CD4-positive, alpha-beta T cell treated with Interferon alpha-2 for 1 hour (primary cell): ENCODE results near the gene DDHD1.

Experiments
- DNase-seq, 2 donors: peaks; one replicate each; pipeline ENCODE4 v3.0.0-alpha.2; 2020 to 2022

The DDHD1 gene

GRCh38 chr14:53027562-53027961 is 125.6 kb downstream of the DDHD1 start:
- DNase-seq = no peak

- no peak for DNase-seq
These were observed 126.1 kb downstream of the DDHD1 start for GRCh38 chr14:53027041-53027440.

GRCh38 chr14:53023325-53023724 is 129.8 kb downstream of the DDHD1 start:
- DNase-seq = no peak

- no peak for DNase-seq
These were observed 130.5 kb downstream of the DDHD1 start for GRCh38 chr14:53022593-53022992.

- DNase-seq = no peak
These were observed 132.8 kb downstream of the DDHD1 start for GRCh38 chr14:53020193-53020932.

GRCh38 chr14:53019406-53019805 is 133.7 kb downstream of the DDHD1 start:
- DNase-seq = no peak

GRCh38 chr14:53017837-53018236 is 135.3 kb downstream of the DDHD1 start:
- DNase-seq = no peak

- DNase-seq = no peak
These were observed 136.2 kb downstream of the DDHD1 start for GRCh38 chr14:53016919-53017318.

GRCh38 chr14:53016491-53016890 is 136.6 kb downstream of the DDHD1 start:
- DNase-seq = no peak

GRCh38 chr14:53011053-53011462 is 142.1 kb downstream of the DDHD1 start:
- DNase-seq = no peak

GRCh38 chr14:53010193-53011040 is 142.7 kb downstream of the DDHD1 start:
- no peak for DNase-seq

GRCh38 chr14:53006931-53007562 is 146.1 kb downstream of the DDHD1 start:
- DNase-seq = no peak

- no peak for DNase-seq
These were observed 148.1 kb downstream of the DDHD1 start for GRCh38 chr14:53004976-53005375.

- DNase-seq = no peak
These were observed 149.3 kb downstream of the DDHD1 start for GRCh38 chr14:53003776-53004175.

GRCh38 chr14:53002576-53002975 is 150.5 kb downstream of the DDHD1 start:
- DNase-seq = no peak

- DNase-seq = no peak
These were observed 151.2 kb downstream of the DDHD1 start for GRCh38 chr14:53001787-53002378.

GRCh38 chr14:52998376-52999015 is 154.6 kb downstream of the DDHD1 start:
- no peak for DNase-seq

GRCh38 chr14:52996493-52996892 is 156.6 kb downstream of the DDHD1 start:
- DNase-seq = no peak

- DNase-seq = no peak
These were observed 157.1 kb downstream of the DDHD1 start for GRCh38 chr14:52995998-52996397.

- DNase-seq = no peak
These were observed 160.8 kb downstream of the DDHD1 start for GRCh38 chr14:52992236-52992870.

- no peak for DNase-seq
These were observed 165.0 kb downstream of the DDHD1 start for GRCh38 chr14:52988139-52988538.

GRCh38 chr14:52987514-52987913 is 165.6 kb downstream of the DDHD1 start:
- DNase-seq = no peak
